ENCODE results near the gene SURF6. TPM values are rescaled to one million over a fixed set of nuclear protein-coding genes. Genes with fewer than 3 reads are reported as not detected.

SURF6 gene
- total RNA-seq: 5.9 and 7.6 TPM in 2 replicates

- peaks cover 18% of the 10 kb centered on the region for H4K20me1 ChIP-seq (ENCODE audit: insufficient read depth, low read length)
- no peaks in the 10 kb centered on the region for H3K9me3 ChIP-seq (ENCODE audit: low read depth, low read length)
- peak within 1 kb of the TSS; percentile 85 for H2AFZ ChIP-seq (ENCODE audit: low read length)
- H3K4me2 ChIP-seq (ENCODE audit: insufficient read depth, low read length): peak within 1 kb of the TSS; percentile 89
- peaks cover 14% of the 10 kb centered on the region for H3K4me1 ChIP-seq (ENCODE audit: insufficient read depth, low read length)
- DNase-seq (ENCODE audit: insufficient read length, low spot score, missing footprints): peak; percentile 98
- peaks cover 31% of the 10 kb centered on the region for H3K79me2 ChIP-seq (ENCODE audit: insufficient read depth, low read length)
- peaks cover 55% of the 10 kb centered on the region for H3K36me3 ChIP-seq (ENCODE audit: insufficient read depth, low read length)
- TF ChIP-seq CTCF (IDR thresholded peaks at IDR 0.05; ENCODE audit: extremely low read depth, low read depth, low read length): no peak
- H3K27me3 ChIP-seq (ENCODE audit: insufficient read depth, low read length): no peaks in the 10 kb centered on the region
- H3K27ac ChIP-seq (ENCODE audit: low read depth, low read length): peak within 1 kb of the TSS; percentile 69
- H3K4me3 ChIP-seq (ENCODE audit: insufficient read depth, low read length): peak within 1 kb of the TSS; percentile 99
Observed at GRCh38 chr9:133335924-133336811, at the start of gene SURF6. TSS of gene SURF6 (minus strand) at chr9:133336188. CDS start at chr9:133336132, 56 bp downstream.

DNA sequence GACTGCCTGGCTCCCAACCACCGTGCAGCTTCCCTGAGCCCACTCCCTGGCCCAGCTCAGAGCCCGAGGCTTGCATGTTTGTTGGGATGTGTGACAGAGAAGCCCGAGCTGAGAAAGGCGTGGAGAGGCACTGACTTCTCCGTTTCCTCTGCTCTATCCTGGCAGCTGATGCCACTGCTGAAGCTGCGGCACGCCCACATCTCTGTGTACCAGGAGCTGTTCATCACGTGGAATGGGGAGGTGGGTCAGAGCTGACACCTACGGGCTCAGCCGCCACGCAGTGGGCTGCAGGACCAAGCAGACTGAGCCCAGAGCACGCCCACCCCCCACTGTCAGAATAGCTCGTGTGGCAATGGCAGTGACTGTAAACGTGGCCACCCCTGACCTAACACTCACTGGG lies 49.5 kb upstream of the SURF6 start:
- H3K36me3 ChIP-seq (ENCODE audit: insufficient read depth, low read length): no peaks in the 10 kb centered on the region
- H3K79me2 ChIP-seq (ENCODE audit: insufficient read depth, low read length): no peaks in the 10 kb centered on the region

GRCh38 chr9:133384736-133385321 lies 48.8 kb upstream of the SURF6 start:
- H3K4me3 ChIP-seq (ENCODE audit: insufficient read depth, low read length): no peak overlapping the region
- H4K20me1 ChIP-seq (ENCODE audit: insufficient read depth, low read length): no peaks in the 10 kb centered on the region
- H3K36me3 ChIP-seq (ENCODE audit: insufficient read depth, low read length): no peaks in the 10 kb centered on the region
- H3K27ac ChIP-seq (ENCODE audit: low read depth, low read length): no peak overlapping the region
- no peaks in the 10 kb centered on the region for H3K79me2 ChIP-seq (ENCODE audit: insufficient read depth, low read length)
- no peaks in the 10 kb centered on the region for H3K4me1 ChIP-seq (ENCODE audit: insufficient read depth, low read length)
- DNase-seq (ENCODE audit: insufficient read length, low spot score, missing footprints): peak; percentile 49
- no peak overlapping the region for H2AFZ ChIP-seq (ENCODE audit: low read length)
- H3K9me3 ChIP-seq (ENCODE audit: low read depth, low read length): no peaks in the 10 kb centered on the region
- no peak overlapping the region for H3K4me2 ChIP-seq (ENCODE audit: insufficient read depth, low read length)
- TF ChIP-seq CTCF (IDR thresholded peaks at IDR 0.05; ENCODE audit: extremely low read depth, low read depth, low read length): no peak
- H3K27me3 ChIP-seq (ENCODE audit: insufficient read depth, low read length): no peaks in the 10 kb centered on the region

More for the DNA sequence above, 49.5 kb upstream of the SURF6 start:
- Histone ChIP-seq H3K4me1 (ENCODE audit: insufficient read depth, low read length) (no peaks in the 10 kb centered on the region), H3K4me2 (ENCODE audit: insufficient read depth, low read length) (no peak overlapping the region), H3K27me3 (ENCODE audit: insufficient read depth, low read length) (no peaks in the 10 kb centered on the region), H3K4me3 (ENCODE audit: insufficient read depth, low read length) (no peak overlapping the region), H2AFZ (ENCODE audit: low read length) (no peak overlapping the region), H3K9me3 (ENCODE audit: low read depth, low read length) (no peaks in the 10 kb centered on the region), H3K27ac (ENCODE audit: low read depth, low read length) (no peak overlapping the region), H4K20me1 (ENCODE audit: insufficient read depth, low read length) (no peaks in the 10 kb centered on the region)
- no peak for TF ChIP-seq CTCF (IDR thresholded peaks at IDR 0.05; ENCODE audit: extremely low read depth, low read depth, low read length)
- no peak for DNase-seq (ENCODE audit: insufficient read length, low spot score, missing footprints)

GRCh38 chr9:133383438-133383837 lies 47.5 kb upstream of the SURF6 start:
- H3K79me2 ChIP-seq (ENCODE audit: insufficient read depth, low read length): no peaks in the 10 kb centered on the region
- H3K4me1 ChIP-seq (ENCODE audit: insufficient read depth, low read length): no peaks in the 10 kb centered on the region
- no peak overlapping the region for H3K27ac ChIP-seq (ENCODE audit: low read depth, low read length)
- no peak for DNase-seq (ENCODE audit: insufficient read length, low spot score, missing footprints)
- no peak overlapping the region for H3K4me3 ChIP-seq (ENCODE audit: insufficient read depth, low read length)
- H3K4me2 ChIP-seq (ENCODE audit: insufficient read depth, low read length): no peak overlapping the region
- H3K9me3 ChIP-seq (ENCODE audit: low read depth, low read length): no peaks in the 10 kb centered on the region
- H3K27me3 ChIP-seq (ENCODE audit: insufficient read depth, low read length): no peaks in the 10 kb centered on the region
- H4K20me1 ChIP-seq (ENCODE audit: insufficient read depth, low read length): no peaks in the 10 kb centered on the region
- H2AFZ ChIP-seq (ENCODE audit: low read length): no peak overlapping the region
- no peaks in the 10 kb centered on the region for H3K36me3 ChIP-seq (ENCODE audit: insufficient read depth, low read length)
- no peak for TF ChIP-seq CTCF (IDR thresholded peaks at IDR 0.05; ENCODE audit: extremely low read depth, low read depth, low read length)

Measured in osteoblast (primary cell).